HUES64 (cell line): ENCODE results near the gene MRGPRD.
"Not testable (repeated sequence)": the region's sequence is repeated elsewhere in the genome, so short reads cannot be mapped to it uniquely, and the experiment has no call there.

Experiments used
- H3K27ac ChIP-seq: 2 replicates; pipeline ENCODE4 v1.7.0; 2013; ENCODE audit warnings: low read depth, low read length, inconsistent platforms
- H3K27me3 ChIP-seq: 2 replicates; pipeline ENCODE4 v1.6.1; 2013; ENCODE audit warnings: mild to moderate bottlenecking, low read length; ENCODE audit not compliant: insufficient read depth
- H3K36me3 ChIP-seq: 2 replicates; pipeline ENCODE4 v1.6.1; 2013; ENCODE audit warnings: mild to moderate bottlenecking, low read length; ENCODE audit not compliant: insufficient read depth
- H3K4me1 ChIP-seq: 2 replicates; pipeline ENCODE4 v1.6.1; 2013; ENCODE audit warnings: mild to moderate bottlenecking, low read length, moderate library complexity; ENCODE audit not compliant: insufficient read depth
- H3K4me3 ChIP-seq: 2 replicates; pipeline ENCODE4 v1.5.1; 2013; ENCODE audit warnings: mild to moderate bottlenecking, low read length, moderate library complexity
- H3K9ac ChIP-seq: 2 replicates; pipeline ENCODE4 v1.6.1; 2013; ENCODE audit warnings: mild to moderate bottlenecking, low read depth, low read length
- H3K9me3 ChIP-seq: 2 replicates; pipeline ENCODE4 v1.6.1; 2013; ENCODE audit warnings: low read depth, low read length; ENCODE audit not compliant: insufficient read depth
- WGBS: fragments of 150-250, 120-280 bp; methylation state at CpG from one replicate; pipeline ENCODE4 v1.1.7; 2013; ENCODE audit warnings: missing lambda C conversion rate; 5-methylcytosine and 5-hydroxymethylcytosine counted together

Gene MRGPRD

DNA sequence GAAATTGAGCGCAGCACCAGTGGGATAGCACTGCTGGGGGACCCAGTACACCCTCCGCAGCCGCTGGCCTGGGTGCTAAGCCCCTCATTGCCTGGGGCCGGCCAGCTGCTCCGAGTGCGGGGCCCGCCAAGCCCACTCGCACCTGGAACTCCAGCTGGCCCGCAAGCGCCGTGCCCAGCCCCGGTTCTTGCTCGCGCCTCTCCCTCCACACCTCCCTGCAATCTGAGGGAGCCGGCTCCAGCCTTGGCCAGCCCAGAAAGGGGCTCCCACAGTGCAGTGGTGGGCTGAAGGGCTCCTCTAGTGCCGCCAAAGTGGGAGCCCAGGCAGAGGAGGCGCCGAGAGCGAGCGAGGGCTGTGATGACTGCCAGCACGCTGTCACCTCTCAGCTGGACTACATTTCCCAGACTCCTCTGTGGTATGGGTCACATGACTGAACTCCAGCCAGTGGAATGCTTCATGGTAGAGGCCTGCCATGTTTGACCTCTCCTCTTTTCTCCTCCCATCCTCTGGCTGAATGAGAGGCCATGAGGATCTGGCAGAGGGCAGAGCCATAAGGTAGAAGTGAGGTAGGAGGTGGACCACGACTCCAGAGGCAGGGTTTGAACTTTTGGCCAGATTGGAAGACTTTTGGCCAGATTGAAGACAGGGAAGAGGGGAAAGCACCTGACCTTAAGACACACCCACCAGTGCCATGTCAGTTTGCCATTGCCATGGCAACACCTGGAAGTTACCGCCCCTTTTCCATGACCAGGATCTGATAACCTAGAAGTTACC lies 6.2 kb downstream of the MRGPRD start:
- no peaks in the 10 kb centered on the region for H3K4me1 ChIP-seq
- WGBS = 87% methylated on average over 23 of the region's 23 CpGs
- H3K36me3 ChIP-seq = no peaks in the 10 kb centered on the region
- no peak overlapping the region for H3K9ac ChIP-seq
- peaks cover 6% of the 10 kb centered on the region for H3K9me3 ChIP-seq
- no peak overlapping the region for H3K4me3 ChIP-seq
- H3K27ac ChIP-seq = no peak overlapping the region
- no peaks in the 10 kb centered on the region for H3K27me3 ChIP-seq

DNA sequence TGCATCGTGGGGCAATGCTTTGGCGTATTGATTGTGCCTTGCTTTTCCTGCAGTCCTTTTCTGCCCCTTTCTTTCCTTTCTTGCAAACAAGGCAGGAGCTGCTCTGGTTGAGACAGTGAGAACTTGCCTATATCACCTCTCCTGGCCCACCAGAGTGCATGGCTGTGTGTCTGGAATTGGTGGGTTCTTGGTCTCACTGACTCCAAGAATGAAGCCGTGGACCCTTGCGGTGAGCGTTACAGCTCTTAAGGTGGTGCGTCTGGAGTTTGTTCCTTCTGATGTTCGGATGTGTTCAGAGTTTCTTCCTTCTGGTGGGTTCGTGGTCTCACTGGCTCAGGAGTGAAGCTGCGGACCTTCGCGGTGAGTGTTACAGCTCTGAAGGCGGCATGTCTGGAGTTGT lies 7.1 kb downstream of the MRGPRD start:
- not testable (repeated sequence) for H3K9me3 ChIP-seq, H3K27me3 ChIP-seq, H3K36me3 ChIP-seq, H3K4me3 ChIP-seq, H3K9ac ChIP-seq, H3K27ac ChIP-seq, H3K4me1 ChIP-seq
- WGBS = 94% methylated on average over 12 of the region's 12 CpGs

DNA sequence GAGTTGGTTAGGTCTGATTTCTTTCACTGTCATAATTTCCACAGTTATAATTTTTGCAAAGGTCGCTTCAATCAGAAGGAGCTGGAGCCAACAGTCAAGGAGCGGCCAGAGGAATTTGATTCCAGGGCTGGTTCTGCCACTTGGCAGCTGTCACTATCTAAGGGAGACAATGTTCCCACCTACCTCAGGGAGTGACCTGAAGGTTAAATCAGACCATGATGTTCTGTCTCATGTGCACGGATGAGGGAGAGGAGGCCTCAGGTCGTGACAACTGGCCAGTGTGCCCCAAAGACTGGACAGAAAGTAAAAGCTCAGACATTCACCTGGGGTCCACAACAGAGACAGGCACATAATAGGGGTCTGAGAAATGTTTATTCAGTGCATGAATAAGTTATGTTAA lies 7.6 kb downstream of the MRGPRD start:
- no peaks in the 10 kb centered on the region for H3K36me3 ChIP-seq
- no peak overlapping the region for H3K9ac ChIP-seq
- no peaks in the 10 kb centered on the region for H3K27me3 ChIP-seq
- H3K9me3 ChIP-seq = peaks cover 6% of the 10 kb centered on the region
- 90% methylated on average over 4 of the region's 4 CpGs for WGBS
- no peak overlapping the region for H3K27ac ChIP-seq
- no peaks in the 10 kb centered on the region for H3K4me1 ChIP-seq
- no peak overlapping the region for H3K4me3 ChIP-seq

DNA sequence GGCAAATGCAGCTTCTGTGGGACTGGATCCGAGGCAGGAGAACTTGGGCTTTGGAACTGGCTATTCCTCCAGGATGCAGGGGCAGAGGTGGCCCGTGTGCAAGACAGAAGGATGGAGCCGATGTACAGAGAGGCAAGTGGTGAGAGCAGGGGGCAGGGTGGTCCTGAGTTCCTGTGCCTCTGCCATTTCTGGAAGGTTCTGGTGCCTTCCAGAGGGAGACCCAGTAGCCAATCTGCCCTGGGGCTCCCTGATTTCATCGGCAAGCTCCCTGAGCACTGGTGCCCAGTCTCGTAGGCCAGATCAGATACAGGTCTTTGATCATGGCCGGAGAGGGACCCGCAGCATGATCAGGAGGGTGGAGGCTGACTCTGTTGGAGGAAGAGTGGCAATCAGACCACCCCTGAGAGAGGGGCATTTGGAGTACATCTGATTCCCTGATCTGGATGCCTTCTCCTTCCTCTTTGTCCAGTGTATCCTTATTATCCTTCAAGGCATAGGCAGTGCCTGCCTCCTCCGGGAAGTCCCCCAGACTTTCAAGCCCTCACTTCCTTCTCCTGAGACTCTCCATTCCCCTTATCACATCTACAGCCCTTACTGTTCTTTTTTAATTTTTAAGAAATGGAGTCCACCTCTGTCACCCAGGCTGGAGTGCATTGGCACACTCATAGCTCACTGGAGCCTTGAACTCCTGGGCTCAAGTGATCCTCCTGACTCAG lies 9.7 kb downstream of the MRGPRD start:
- Histone ChIP-seq H3K9me3 (peaks cover 6% of the 10 kb centered on the region), H3K4me1 (no peaks in the 10 kb centered on the region), H3K36me3 (no peaks in the 10 kb centered on the region), H3K9ac (no peak overlapping the region), H3K4me3 (no peak overlapping the region), H3K27me3 (no peaks in the 10 kb centered on the region), H3K27ac (no peak overlapping the region)
- WGBS = 90% methylated on average over 8 of the region's 8 CpGs

DNA sequence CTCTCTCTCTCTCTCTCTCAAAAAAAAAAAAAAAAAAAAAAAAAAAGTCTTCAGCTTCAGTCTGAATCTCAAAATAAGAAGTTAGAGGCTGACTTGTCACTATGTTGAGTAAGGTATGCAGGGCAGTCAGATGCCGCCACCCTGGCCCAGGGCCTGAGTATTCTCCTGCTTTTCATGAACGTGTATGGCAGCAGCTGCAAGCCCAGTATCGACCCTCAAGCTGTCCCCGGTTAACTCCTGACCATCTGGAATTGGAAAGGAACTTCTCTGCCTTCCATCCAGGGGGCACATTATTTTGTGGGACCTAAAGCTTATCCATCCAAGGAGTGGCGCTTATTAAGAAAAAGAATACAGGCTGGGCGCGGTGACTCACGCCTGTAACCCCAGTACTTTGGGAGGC lies 11.4 kb downstream of the MRGPRD start:
- Histone ChIP-seq H3K36me3 (no peaks in the 10 kb centered on the region), H3K4me3 (no peak overlapping the region), H3K9me3 (no peaks in the 10 kb centered on the region), H3K9ac (no peak overlapping the region), H3K27ac (no peak overlapping the region), H3K27me3 (no peaks in the 10 kb centered on the region), H3K4me1 (no peaks in the 10 kb centered on the region)
- 90% methylated on average over 8 of the region's 8 CpGs for WGBS

DNA sequence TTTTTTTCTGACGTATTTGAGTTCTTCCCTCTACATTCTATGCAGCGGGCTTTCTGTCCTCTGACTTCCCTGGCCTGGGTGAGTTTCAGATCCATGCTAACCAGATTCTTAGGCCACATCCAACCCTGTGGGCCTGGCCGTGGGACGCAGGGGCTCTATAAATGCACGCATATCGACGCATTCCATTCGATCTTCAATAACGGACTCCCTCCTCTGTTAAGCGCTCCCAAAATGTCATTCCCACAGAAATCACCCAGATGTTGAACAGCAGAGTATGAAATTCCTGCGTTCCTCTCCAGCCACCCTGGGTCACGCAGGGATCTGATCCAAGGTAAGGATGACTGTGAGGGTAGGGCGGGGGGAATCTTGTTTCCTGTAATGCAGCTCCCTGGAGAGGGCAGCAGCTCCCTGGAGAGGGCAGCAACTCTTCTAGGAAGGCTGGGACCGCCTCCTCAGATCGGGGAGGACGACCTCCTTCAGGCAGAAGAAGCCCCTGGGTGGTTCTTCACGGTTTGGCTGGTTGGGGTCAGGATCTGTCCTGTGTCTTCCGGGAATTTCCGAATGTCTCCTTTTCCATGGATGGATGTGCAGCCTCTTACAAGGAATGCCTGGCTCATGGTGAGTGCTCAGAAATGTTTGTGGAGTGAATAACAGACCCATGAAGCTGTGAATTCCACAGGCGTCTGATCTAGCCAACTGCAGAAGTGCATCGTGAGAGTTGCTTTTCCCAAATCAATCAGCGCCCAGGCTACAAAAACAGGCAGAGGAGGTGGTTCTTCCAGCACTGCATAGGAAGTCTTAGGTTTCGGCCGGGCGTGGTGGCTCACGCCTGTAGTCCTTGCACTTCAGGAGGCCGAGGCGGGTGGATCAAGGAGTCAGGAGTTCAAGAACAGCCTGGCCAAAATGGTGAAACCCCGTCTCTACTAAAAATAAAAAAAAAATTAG lies 12.2 kb downstream of the MRGPRD start:
- Histone ChIP-seq H3K27ac (no peak overlapping the region), H3K4me3 (no peak overlapping the region), H3K27me3 (no peaks in the 10 kb centered on the region), H3K9me3 (no peaks in the 10 kb centered on the region), H3K9ac (no peak overlapping the region), H3K36me3 (no peaks in the 10 kb centered on the region), H3K4me1 (no peaks in the 10 kb centered on the region)
- WGBS = 80% methylated on average over 28 of the region's 29 CpGs

DNA sequence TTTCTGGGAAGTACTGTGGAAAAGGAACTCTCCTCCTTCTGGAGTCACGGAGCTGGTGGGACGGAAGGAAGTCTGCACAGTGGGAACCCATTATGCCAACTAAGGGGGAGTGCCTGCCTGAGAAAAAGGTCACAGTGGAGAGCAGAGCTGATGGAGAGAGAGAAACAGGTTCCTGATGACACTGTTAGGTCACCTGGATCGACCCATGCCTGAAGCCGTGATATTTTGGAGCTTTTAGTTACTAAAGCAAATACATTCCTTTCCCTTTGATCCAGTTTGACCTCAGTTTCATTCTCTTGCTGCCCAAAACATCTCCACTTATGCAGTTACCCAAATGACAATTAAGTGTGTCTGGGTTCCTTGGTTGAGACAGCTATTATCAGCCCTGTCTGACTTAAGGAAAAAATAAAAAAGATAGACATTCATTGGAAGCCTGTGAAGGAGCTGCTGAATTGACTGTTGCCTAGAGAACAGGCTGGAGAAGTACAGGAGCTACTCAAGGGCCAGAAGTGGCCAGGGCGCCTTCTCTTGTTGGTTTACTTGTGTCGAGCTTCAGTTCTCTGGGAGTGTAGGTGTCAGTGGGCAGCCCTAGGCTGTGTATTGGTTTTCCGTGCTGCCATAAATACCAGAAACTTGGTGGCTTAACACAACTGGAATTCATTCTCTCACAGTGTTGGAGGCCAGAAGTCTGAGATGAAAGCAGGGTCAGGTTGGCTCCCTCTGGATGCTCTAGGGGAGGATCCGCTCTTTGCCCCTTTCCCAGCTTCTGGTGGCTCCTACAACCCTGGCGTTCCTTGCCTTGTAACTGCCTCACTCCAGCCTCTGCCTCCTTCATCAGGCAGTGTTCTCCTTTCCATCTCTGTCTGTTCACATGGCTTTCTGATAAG lies 13.6 kb downstream of the MRGPRD start:
- no peak overlapping the region for H3K4me3 ChIP-seq
- no peaks in the 10 kb centered on the region for H3K27me3 ChIP-seq
- H3K9ac ChIP-seq = no peak overlapping the region
- no peaks in the 10 kb centered on the region for H3K4me1 ChIP-seq
- 90% methylated on average over 9 of the region's 9 CpGs for WGBS
- H3K27ac ChIP-seq = no peak overlapping the region
- no peaks in the 10 kb centered on the region for H3K9me3 ChIP-seq
- no peaks in the 10 kb centered on the region for H3K36me3 ChIP-seq

DNA sequence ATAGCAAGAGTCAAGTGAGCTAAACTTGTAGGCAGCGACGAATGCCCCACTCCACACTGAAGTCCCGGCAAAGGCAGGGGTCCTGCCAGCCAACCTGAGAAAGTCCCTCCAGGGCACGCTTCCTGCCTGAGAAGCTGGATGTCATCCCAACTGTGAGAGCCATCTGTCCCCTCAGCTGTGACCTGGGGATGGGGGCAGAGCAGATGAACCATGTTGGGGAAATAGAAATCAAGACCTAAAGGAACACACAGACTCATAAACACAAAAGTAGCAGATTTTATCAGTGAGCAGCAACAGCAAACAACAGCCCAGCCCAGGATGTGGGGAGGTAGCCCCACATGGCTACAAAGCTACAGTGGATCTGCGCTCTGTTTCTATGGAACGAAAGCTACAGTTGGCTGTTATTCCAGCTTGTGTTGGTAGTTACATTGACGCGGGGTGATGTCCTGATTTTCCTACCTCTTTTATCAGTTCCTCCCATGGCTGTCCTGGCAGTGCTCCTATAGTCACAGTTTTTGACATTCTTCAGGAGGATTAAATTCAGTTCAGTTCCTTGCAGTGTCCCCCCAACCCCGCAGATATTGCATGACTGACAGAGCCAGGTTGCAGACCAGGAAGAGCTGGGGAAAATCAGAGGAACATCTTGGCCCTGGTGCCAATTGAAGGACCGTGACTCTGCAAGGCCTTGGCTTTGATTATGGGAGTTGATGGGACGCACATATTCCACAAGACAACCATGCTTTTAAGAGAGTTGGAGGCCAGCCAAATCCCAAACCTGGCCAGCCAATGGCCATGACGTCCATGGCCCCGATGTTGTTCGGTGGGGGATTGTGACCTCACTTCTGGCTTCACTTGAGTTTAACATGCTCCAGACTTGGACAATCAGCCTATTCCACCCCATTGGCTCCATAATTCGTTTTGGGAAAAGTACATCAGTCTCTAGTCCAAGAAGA lies 14.6 kb downstream of the MRGPRD start:
- H3K9me3 ChIP-seq = no peaks in the 10 kb centered on the region
- H3K4me1 ChIP-seq = no peaks in the 10 kb centered on the region
- 92% methylated on average over 15 of the region's 15 CpGs for WGBS
- H3K4me3 ChIP-seq = no peak overlapping the region
- no peak overlapping the region for H3K9ac ChIP-seq
- no peak overlapping the region for H3K27ac ChIP-seq
- no peaks in the 10 kb centered on the region for H3K27me3 ChIP-seq
- H3K36me3 ChIP-seq = no peaks in the 10 kb centered on the region

DNA sequence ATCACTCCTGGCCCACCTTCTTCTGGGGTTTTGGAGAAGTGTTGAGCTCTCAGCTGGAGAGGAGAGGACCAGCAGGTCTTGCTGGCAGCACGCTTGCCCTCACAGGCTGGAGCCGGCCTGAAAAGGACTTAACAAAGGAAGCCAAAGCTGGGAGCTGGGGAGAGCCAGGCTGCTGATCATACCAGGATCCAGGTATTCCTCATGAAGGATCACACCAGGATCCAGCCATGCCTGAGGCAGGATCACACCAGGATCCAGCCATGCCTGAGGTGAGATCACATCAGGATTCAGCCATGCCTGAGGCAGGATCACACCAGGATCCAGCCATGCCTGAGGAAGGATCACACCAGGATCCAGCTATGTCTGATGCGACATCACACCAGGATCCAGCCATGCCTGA lies 17.0 kb downstream of the MRGPRD start:
- H3K9ac ChIP-seq = no peak overlapping the region
- no peak overlapping the region for H3K27ac ChIP-seq
- H3K36me3 ChIP-seq = no peaks in the 10 kb centered on the region
- H3K4me1 ChIP-seq = no peaks in the 10 kb centered on the region
- no peak overlapping the region for H3K4me3 ChIP-seq
- H3K27me3 ChIP-seq = no peaks in the 10 kb centered on the region
- 95% methylated on average over 3 of the region's 3 CpGs for WGBS
- no peaks in the 10 kb centered on the region for H3K9me3 ChIP-seq
